Sciatic nerve (tissue), 2 donors: ENCODE results near the gene ASH1L. TPM values are rescaled to one million over a fixed set of nuclear protein-coding genes. Genes with fewer than 3 reads are reported as not detected.
"Not testable (repeated sequence)": the region's sequence is repeated elsewhere in the genome, so short reads cannot be mapped to it uniquely, and the experiment has no call there.

Experiments used
- ATAC-seq: fragments of 200-7000 bp; cut with Tn5 transposase; one replicate; pipeline ENCODE4 v1.9.1; 2020; ENCODE audit warnings: mild to moderate bottlenecking, moderate library complexity
- DNase-seq: peaks from one replicate; pipeline ENCODE4 v3.0.0-alpha.2; 2020; ENCODE audit warnings: low spot score
- intact Hi-C: fragments of 100-400 bp; cut with DNase I; formaldehyde crosslinking; loops from one replicate; pipeline ENCODE4 v1.14.2; 2022
- total RNA-seq: library from RNA; stranded (reverse); fragmentation: NEBNext Ultra II Directional; extraction: Animal tissue kit (Norgen Biotek cat#: 25700); gene quantifications from one replicate; pipeline ENCODE4 v1.2.1, GENCODE V29; 2021
- donor health status: DM: no; HTN: no; CAD: no.
- donor health status: DM: no; HTN: no; CAD: no.

The ASH1L gene
- total RNA-seq, 1 donor from 2014 or later = 129 TPM

- intact Hi-C loops = no loop called here
- DNase-seq (no peak), ATAC-seq (no peak)
Observed at GRCh38 chr1:155471026-155471425, 91.6 kb downstream of the ASH1L start.

- intact Hi-C loops = no loop called here
- DNase-seq = no peak
- ATAC-seq = no peak
Observed at GRCh38 chr1:155466996-155467395, 95.6 kb downstream of the ASH1L start.

- intact Hi-C loops = no loop called here
- no peak for ATAC-seq
- DNase-seq = no peak
Observed at GRCh38 chr1:155466617-155466972, 96.0 kb downstream of the ASH1L start.

- no peak for DNase-seq
- no peak for ATAC-seq
- intact Hi-C loops = no loop called here
Observed at GRCh38 chr1:155463865-155464650, 98.5 kb downstream of the ASH1L start.

- no peak for DNase-seq
- ATAC-seq = no peak
- intact Hi-C loops = no loop called here
Observed at GRCh38 chr1:155458111-155458510, 104.5 kb downstream of the ASH1L start.

GRCh38 chr1:155457266-155457665, 105.3 kb downstream of the ASH1L start:
- DNase-seq (no peak), ATAC-seq (no peak)
- intact Hi-C loops = no loop called here

- DNase-seq (no peak), ATAC-seq (no peak)
- intact Hi-C loops = no loop called here
Observed at GRCh38 chr1:155455588-155456195, 106.9 kb downstream of the ASH1L start.

- intact Hi-C loops = no loop called here
- ATAC-seq (no peak), DNase-seq (no peak)
Observed at GRCh38 chr1:155454096-155454495, 108.5 kb downstream of the ASH1L start.

GRCh38 chr1:155453141-155453540, 109.5 kb downstream of the ASH1L start:
- intact Hi-C loops = no loop called here
- ATAC-seq (no peak), DNase-seq (no peak)

GRCh38 chr1:155451199-155451598, 111.4 kb downstream of the ASH1L start:
- intact Hi-C loops = no loop called here
- DNase-seq = no peak
- ATAC-seq = no peak

- ATAC-seq, DNase-seq, intact Hi-C loops: not testable (repeated sequence)
Observed at GRCh38 chr1:155442431-155442830, 120.2 kb downstream of the ASH1L start.

GRCh38 chr1:155437405-155437804, 125.2 kb downstream of the ASH1L start:
- intact Hi-C loops = no loop called here
- DNase-seq (no peak), ATAC-seq (no peak)

- intact Hi-C loops, ATAC-seq, DNase-seq: not testable (repeated sequence)
Observed at GRCh38 chr1:155433831-155434389, 128.7 kb downstream of the ASH1L start.

- DNase-seq, intact Hi-C loops, ATAC-seq: not testable (repeated sequence)
Observed at GRCh38 chr1:155433128-155433830, 129.3 kb downstream of the ASH1L start.

GRCh38 chr1:155424091-155424490, 138.5 kb downstream of the ASH1L start:
- intact Hi-C loops = no loop called here
- ATAC-seq = no peak
- no peak for DNase-seq

- DNase-seq (no peak), ATAC-seq (no peak)
- intact Hi-C loops = no loop called here
Observed at GRCh38 chr1:155420788-155421187, 141.8 kb downstream of the ASH1L start.

GRCh38 chr1:155411840-155412239, 150.8 kb downstream of the ASH1L start:
- DNase-seq, intact Hi-C loops: not testable (repeated sequence)

GRCh38 chr1:155410931-155411330, 151.7 kb downstream of the ASH1L start:
- DNase-seq = no peak
- no peak for ATAC-seq
- intact Hi-C loops = no loop called here

More at GRCh38 chr1:155411840-155412239, 150.8 kb downstream of the ASH1L start:
- ATAC-seq = not testable (repeated sequence)

GRCh38 chr1:155396874-155397476, 165.6 kb downstream of the ASH1L start:
- intact Hi-C loops = no loop called here
- DNase-seq = no peak
- ATAC-seq = peak; percentile 60
